ENCODE results near the gene KCNK1. TPM values are rescaled to one million over a fixed set of nuclear protein-coding genes. Genes with fewer than 3 reads are reported as not detected.

Gene KCNK1
- total and polyA plus RNA-seq, 2 of the 4 experiments (the other 2 are of a cell fraction), result 0.90 to 1.6 TPM

DNA sequence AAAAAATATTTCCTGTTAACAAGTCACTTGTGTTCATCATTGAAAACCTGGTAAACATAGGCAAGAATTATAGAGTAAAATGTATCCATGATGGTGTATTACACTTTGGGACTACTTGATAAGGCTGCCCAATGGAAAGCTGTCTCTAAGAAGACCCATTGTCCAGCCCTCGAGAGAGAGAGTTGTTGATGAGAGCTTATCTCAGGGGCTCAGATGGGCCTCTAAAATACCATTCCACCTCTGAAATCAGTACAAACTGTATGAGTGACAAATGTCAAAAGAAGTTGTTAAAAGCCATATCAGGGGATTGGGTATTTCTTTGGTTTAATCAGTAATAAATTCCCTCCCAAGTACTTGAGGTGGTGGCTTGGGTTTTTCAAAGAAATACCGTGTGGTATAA lies 96.1 kb downstream of the KCNK1 start:
- in situ Hi-C loops (cut with MboI; ENCODE audit: low sequenced_read_pairs) (no loop called here), intact Hi-C loops (cut with micrococcal nuclease) (no loop called here)
- no peak for DNase-seq

More for the DNA sequence above, 96.1 kb downstream of the KCNK1 start:
- Histone ChIP-seq H4K91ac (ENCODE audit: insufficient read depth, low read depth, low read length) (no peak overlapping the region), H4K20me1 (ENCODE audit: insufficient read depth, low read length) (no peaks in the 10 kb centered on the region), H3K4me3 (ENCODE audit: insufficient read depth, low read depth, low read length) (no peak overlapping the region), H3K4me1 (ENCODE audit: control insufficient read depth, insufficient read depth, low read length) (no peaks in the 10 kb centered on the region), H4K5ac (ENCODE audit: low read depth, low read length) (no peak overlapping the region), H3K9me1 (ENCODE audit: insufficient read depth, low read length) (no peaks in the 10 kb centered on the region), H3K4ac (ENCODE audit: low read depth, low read length) (no peak overlapping the region), H3K27ac (ENCODE audit: insufficient read depth, low read length) (no peak overlapping the region), H3K9me3 (ENCODE audit: control insufficient read depth, insufficient read depth, low read length) (peaks cover 7% of the 10 kb centered on the region; the same call in 1 of the 2 replicates), H3K4me2 (ENCODE audit: low read depth, low read length) (no peak overlapping the region), H4K8ac (ENCODE audit: low read depth in 2 of 2, low read length in 2 of 2) (no peak overlapping the region), H3K56ac (ENCODE audit: extremely low read depth, insufficient read depth, low read length) (no peak overlapping the region), H2BK15ac (ENCODE audit: low read depth, low read length) (no peak overlapping the region), H2BK5ac (ENCODE audit: low read depth, low read length, poor library complexity, severe bottlenecking) (no peak overlapping the region), H2BK120ac (ENCODE audit: low read depth, low read length) (no peak overlapping the region), H3K9ac (ENCODE audit: low read depth, low read length) (no peak overlapping the region), H2AK9ac (replicated peaks; ENCODE audit: low read depth, low read length, poor library complexity) (no peak overlapping the region), H3K27me3 (ENCODE audit: control insufficient read depth, insufficient read depth, low read length) (no peaks in the 10 kb centered on the region), H3K14ac (replicated peaks; ENCODE audit: low read depth, low read length) (no peak overlapping the region), H2BK20ac (ENCODE audit: low read depth, low read length) (no peak overlapping the region), H3K23ac (ENCODE audit: low read depth, low read length) (no peak overlapping the region), H2AFZ (replicated peaks; ENCODE audit: low read length, poor library complexity) (no peak overlapping the region), H2AK5ac (ENCODE audit: low read depth, low read length) (no peak overlapping the region), H3K36me3 (ENCODE audit: control insufficient read depth, insufficient read depth, low read length) (no peaks in the 10 kb centered on the region), H3K18ac (ENCODE audit: low read depth, low read length) (no peak overlapping the region), H3K79me1 (ENCODE audit: low read depth in 1 of 2, low read length in 2 of 2) (no peaks in the 10 kb centered on the region)
- no CpG with 5 or more reads among the region's 2 CpGs for WGBS, 2 experiments (ENCODE audit: extremely low coverage in 2 of 2, insufficient read length in 1 of 2)
- ChIA-PET CTCF (interaction anchor here (1.1 kb wide), 1 partner anchor 51 kb away, joined by 3 read pairs; no protein-coding TSS in a partner anchor), POLR2A (ENCODE audit: unreplicated experiment) (no interaction called here)
- dilution Hi-C loops (cut with HindIII; ENCODE audit: low sequenced_read_pairs, unreplicated experiment), result no loop called here
- no peak for ATAC-seq (ENCODE audit: low read depth)
- TF ChIP-seq NFE2L2 (IDR thresholded peaks at IDR 0.05; ENCODE audit: low read depth, low read length), result no peak
- no peak for TF ChIP-seq BHLHE40 (IDR thresholded peaks at IDR 0.05; ENCODE audit: low read depth, low read length)
- TF ChIP-seq SMC3 (IDR thresholded peaks at IDR 0.05; ENCODE audit: low read depth, low read length), result no peak
- no peak for TF ChIP-seq MAFK (IDR thresholded peaks at IDR 0.05; ENCODE audit: low read depth, low read length)
- no peak for TF ChIP-seq RCOR1 (IDR thresholded peaks at IDR 0.05; ENCODE audit: insufficient replicate concordance, low read length)
- TF ChIP-seq RAD21 (IDR thresholded peaks at IDR 0.05; ENCODE audit: low read length), result no peak
- no peak for TF ChIP-seq MXI1 (IDR thresholded peaks at IDR 0.05; ENCODE audit: borderline replicate concordance, low read depth, low read length)
- BruUV-seq (replicated peaks), result no TSS peak

Data from IMR-90 (cell line).